Stimulated activated CD4-positive, alpha-beta T cell treated with anti-CD3 and anti-CD28 coated beads, Interleukin-15, amount 100 ng/mL, for 24 hours (primary cell): ENCODE measurements around the gene ABLIM2.

Experiments used
- DNase-seq: peaks from one replicate; pipeline ENCODE4 v3.0.0-alpha.2; 2020

Gene ABLIM2

DNA sequence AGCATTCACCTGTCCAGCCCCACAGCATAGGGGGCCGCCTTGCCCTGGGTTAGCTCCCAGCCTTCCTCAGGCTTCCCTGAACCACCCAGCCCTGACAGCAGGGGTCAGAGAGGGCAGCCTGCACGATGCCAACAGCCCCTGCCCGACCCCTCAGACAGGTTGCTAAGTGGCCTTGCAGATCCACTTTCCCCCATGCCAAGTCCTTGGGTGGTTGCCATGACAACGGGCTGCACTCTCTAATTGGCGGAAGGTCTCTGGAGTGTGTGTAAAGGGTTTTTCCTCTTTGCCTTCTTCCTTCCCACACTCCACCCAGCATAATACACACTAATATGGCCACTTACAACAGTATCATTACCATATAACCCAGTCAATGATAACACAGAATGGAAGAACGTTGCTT is 119.3 kb downstream of the ABLIM2 start:
- DNase-seq = no peak

DNA sequence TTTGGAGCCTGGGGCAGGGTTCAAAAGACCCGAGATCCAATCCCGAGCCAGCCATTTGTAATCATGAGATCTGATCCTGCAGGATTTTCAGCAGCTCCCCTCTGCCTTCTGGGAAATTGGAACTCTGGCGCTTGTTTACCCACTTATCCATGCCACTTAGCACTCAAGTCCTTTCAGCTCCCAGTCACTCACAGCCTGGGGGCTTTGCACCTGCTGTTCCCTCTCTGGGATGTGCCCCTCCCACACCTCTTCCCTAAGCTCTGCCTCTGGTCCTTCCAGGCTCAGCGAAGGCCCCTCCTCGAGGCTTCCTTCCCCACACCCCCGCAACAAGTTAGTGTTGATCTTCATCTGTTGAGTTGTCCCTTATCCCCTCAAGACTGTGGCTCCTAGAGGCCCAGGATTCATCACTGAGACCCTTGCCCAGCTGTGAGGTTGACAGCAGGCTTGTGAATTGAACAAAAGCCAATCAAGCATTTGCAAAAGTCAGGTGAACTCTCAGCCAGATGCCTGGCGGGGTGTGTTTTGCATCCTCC is 119.8 kb downstream of the ABLIM2 start:
- no peak for DNase-seq

DNA sequence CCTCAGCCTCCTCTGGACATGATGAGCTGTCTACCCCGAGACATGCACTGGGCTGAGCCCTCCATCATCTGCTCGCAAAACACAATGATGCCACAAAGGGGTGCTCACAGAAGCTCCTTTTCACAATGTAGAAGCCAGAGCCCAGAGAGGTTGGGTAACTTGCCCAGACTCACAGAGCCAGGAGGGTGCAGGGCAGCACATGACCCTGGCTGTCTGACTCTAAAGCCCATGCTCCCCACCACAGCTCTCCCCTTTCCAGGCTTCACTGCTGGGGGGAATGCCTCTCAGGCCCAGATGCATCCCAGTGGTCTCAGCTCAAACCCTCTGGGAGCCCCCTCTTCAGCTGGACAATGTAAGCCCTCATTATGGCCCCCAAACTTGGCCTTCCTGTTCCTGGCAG is 120.5 kb downstream of the ABLIM2 start:
- DNase-seq = no peak

DNA sequence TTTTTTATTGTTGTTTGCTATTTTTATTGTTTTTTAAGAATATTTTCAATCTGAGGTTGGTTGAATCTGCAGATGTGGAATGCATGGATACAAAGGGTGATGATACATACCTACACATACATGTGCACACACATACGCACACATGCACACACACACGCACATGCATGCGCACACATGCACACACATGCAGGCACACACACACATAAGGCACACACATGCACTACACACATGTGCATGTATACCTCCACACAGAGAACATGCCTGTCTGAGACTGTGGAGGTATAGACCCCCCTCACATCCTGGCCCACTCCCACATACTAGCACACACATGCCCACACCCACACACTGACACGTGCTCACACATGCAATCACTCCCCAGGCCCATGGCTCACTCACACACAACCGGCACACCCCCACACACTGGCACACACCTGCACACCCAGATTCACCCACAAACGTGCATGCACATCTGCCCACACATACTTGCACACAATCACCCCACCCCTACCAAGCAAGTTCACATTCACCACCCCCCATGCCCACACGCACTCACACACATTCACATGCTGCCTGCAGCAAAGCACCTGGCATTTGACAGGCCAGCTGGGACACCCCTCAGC is 121.4 kb downstream of the ABLIM2 start:
- DNase-seq = no peak

DNA sequence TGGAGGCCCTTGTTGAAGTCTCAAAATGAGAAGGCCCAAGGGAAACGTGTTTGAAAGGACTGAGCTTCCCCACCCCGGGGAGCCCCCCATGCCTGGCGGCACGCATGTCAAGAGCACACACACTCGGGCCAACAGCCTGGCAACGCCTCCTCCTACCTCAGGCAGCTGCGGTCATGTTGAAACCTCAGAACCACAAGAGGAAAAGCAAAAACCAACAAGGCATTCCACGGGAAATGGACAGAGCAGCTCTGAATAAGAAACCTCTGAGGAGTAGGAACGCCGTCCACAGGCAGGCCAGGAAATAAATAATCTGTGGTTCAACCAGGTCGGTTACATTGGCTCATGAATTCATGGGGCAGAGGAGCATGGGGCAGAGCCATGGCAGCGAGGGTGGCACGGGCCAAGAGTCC is 123.2 kb downstream of the ABLIM2 start:
- DNase-seq = peak; percentile 17

DNA sequence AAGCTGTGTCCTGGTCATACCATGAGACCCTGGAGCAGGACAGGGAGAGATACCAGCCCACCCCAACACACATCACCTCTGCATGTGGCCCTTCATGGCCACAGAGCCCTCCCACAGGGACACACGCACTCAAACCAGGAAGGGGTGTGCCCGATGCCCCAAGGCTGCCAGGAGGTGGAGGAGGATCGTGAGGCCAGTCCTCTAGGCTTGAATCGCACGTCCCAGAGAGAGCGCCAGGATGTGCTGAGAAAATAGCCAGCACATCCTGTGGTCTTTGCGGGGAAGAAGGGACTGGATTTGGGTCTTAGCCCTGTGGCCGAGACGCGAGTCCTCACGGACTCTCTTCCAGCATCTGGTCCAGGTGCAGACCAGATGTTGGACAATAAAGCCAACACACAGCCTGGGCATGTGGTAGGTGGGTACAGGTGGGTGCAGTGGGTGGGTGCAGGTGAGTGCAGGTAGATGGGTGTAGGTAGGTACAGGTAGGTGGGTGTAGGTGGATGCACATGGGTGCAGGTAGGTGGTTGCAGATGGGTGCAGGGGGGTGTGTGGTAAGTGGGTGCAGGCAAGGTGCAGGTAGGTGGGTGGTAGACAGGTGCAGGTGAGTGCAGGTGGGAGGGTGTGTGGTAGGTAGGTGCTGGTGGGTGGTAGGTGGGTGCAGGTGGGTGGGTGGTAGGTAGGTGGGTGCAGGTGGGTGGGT is 124.6 kb downstream of the ABLIM2 start:
- no peak for DNase-seq

DNA sequence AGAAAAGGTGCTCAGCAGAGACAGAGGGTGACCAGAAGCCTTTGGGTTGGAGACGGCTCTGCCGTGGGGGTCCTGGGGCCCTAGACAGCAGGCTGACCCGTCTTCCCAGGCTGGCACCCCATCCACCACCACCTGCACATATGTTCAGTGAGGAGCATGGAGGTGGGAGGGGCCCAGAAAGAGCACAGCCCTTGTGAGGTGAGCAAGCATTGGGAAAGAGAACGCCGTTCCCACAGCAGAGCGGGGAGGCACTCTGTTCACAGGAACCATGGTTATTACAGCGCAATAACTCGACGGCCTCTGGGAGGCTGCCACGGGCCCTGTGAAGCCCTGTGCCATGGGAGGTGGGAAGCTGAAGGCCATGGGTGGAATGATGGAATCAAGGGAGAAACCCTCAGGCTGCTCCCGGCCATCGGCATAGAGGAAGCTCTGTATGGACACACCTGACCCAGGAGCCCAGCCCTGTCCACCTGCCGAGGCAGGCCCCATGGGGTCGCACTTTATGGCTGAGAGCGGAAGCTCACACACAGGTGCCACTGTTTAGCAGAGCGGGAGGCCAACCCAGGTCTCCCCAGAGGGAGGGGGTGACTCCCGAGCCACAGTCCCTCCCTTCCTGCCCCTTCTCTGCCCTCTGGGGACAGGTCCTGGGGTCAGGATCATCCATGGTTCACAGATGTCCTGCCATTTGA is 125.4 kb downstream of the ABLIM2 start:
- no peak for DNase-seq

DNA sequence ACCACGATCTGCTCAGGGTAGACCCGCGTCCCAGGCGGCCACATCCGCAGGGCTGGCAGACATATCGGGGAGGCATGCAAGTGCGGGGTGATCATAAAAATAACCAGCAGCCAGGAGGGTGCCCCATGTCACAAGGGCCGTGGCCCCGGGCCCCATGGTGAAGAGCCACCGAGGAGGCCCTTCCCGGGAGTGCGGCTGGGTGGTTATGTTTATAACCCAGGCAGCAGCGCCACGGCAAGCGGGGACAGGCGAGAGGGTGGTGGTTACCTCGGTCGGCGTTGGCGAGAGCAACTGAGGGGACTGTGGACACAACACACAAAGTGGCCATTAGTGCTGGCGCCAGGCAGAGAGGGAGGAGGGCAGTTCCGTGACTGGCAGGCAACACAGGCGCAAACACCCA is 126.2 kb downstream of the ABLIM2 start:
- no peak for DNase-seq

DNA sequence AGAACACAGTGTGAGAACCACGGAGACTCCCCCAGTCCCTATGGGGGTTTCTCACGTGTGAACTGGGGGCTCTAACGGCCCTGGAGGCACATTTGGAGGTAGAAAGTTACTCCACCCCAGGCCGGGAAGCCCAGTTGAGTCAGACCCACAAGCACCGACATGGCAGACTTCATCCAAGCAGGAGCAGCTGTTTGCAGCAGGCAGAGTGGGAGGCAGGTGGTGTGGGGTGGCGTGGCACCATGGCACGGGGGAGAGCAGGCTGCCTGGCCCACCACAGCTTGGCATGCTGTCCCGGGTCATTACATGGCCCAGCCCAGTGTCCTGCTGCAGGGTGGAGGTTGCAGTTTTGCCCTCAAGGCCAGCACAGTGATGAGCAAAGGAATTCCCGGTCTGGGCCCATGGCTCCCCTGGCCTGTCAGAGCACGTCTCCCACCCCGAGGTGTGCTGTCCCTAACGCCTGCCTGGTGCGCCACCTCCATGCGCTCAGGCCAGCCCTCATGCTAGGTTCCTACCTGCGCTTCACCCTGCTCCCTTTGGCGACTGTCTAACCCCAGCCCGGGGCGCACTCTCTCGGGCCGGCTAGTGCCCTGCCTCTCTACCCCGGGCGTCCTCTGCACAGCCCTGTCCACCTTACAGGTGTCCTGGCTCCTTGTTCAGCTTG is 128.4 kb downstream of the ABLIM2 start:
- no peak for DNase-seq

DNA sequence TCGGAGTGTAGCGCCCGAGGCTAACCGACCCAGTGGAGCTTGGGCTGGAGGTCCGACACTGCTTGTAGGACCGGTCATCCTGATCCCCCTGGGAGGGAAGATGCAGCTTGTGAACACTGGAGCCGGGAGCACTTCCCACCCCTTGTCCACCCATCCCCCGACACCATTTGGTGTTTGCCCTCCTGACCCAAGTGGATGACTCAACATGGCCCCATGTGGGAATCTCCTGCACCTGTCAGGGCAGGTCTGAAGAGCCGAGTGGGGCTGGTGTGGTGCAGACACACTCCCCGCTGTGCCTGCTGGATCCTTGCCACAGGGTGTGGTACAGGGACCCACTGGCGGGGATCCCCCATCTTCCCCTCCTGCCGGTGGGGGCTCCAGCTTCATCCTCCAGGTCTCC is 128.9 kb downstream of the ABLIM2 start:
- no peak for DNase-seq

DNA sequence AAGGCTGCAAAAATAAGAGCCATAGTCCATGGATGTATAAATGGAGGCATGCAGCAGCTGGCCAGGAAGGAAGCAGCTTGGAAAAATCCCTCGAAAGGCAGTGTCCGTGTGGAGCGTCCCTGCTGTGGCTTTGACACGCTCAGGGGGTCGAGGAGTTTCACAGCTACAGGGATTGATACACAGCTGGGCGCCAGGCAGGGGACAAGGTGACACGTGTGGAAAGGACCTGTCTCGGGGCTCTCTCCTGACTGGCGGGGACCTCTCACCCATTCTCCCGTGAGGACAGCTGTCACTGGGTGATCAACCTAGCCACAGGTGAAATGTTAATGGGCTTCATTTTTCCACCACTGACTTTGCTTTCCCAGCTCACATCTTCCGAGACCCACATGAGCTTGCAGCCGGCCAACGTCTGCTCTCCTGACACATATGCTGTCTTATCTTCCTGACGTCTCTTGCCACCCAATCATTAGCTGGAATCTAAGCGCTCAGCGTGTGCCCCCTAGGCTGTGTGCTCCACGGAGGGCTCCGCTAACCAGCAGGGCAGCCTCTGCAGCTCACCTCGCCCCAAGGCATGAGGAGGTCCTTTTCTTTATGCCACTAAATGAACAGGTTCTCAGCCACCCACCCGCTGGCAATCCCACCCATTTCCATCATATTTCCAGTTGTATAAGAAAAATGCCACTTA is 129.6 kb downstream of the ABLIM2 start:
- DNase-seq = no peak

DNA sequence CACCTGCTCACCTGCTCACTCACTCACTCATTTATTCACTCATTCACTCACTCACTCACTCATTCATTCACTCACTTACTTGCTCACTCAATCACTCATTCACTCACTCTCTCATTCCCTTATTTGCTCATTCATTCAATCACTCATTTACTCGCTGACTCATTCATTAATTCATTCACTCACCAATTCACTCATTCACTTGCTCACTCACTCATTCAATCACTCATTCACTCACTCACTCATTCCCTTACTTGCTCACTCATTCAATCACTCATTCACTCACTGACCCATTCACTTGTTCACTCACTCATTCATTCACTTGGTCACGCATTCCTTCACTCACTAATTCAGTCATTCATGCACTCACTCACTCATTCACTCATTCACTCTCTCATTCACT is 130.2 kb downstream of the ABLIM2 start:
- DNase-seq = no peak

DNA sequence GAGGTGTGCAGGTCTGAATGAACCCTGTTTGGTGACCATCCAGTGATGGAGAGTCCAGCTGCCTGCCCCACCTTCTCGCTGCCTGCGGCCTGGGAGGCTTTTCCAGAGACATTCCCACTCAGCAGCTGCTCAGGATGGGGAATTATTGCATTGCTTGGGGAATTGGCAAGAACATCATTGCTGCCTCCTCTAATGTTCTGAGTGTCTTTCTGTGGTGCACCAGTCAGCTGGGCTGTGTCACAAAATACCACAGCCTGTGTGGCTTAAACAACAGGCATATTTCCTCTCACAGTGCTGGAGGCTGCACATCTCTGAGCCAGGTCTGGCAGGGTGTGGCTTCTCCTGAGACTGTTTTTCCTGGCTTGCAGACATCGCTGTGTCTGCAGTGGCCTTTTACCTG is 132.2 kb downstream of the ABLIM2 start:
- no peak for DNase-seq

DNA sequence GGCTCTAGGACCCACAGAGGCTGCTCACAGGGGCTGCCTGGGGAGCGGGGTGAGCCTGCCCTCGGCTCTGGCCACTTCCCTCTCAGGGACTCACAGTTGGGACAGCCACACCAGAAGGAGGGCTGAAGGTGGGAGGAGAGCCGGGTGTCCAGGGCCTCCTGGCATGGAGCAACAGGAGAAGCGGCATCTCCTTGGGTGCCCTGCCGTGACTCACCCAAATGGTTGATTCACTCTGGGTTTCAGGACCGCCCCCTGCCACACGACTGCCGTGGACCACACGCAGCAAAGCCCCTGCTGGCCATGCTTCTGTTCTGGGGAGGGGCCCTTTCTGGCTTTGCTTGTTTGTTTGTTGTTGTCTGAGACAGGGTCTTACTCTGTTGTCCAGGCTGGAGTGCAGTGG is 132.9 kb downstream of the ABLIM2 start:
- no peak for DNase-seq

DNA sequence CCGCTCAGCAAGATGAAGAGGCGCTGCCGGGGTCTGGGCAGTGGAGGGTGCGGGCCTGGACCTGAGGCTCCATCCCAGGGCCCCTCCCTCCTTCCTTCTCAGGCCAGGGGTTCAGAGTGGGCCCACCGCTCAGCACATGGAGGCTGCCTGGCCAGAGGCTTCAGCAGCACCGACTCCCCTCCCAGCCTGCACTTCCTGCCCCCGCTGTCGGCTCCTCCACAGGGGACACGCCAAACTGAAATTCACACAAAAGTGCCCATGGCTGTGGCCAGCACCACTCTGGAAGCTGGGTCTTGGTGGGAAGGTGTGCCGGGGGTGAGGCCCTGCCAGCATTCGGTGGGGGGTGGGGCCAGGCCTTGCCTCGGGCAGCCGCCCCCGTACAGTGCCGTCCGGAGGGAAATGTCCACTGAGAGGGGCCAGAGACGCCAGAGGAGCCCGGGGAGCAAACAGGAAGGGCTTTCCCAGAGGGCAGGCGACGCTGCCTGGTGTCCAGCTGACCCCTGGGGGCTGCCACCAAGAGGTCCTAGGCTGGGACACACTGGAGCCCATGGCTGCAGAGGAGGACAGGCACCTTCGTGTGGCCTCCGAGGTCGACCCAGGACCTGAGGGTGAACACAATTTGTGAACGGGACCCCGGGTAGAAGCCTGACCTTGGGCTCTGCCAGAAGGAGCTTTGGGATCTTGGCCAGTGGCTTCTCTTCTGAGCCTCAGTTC is 134.4 kb downstream of the ABLIM2 start:
- DNase-seq = no peak

DNA sequence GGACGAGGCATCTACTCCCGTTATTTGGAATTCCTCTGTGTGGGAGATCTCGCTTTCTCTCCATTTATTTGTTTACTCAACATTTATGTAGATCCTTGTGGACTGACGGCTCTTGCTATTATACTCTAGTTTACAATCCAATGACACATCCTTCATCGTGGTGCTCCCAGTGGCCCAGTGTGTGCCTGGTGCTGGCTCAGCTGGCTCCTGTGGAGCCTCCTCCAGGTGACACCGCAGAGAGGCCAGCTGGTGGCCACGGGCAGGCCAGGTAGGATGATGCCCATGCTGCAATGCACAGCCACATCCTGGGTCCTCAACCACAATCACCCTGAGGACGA is 134.9 kb downstream of the ABLIM2 start:
- DNase-seq = no peak

DNA sequence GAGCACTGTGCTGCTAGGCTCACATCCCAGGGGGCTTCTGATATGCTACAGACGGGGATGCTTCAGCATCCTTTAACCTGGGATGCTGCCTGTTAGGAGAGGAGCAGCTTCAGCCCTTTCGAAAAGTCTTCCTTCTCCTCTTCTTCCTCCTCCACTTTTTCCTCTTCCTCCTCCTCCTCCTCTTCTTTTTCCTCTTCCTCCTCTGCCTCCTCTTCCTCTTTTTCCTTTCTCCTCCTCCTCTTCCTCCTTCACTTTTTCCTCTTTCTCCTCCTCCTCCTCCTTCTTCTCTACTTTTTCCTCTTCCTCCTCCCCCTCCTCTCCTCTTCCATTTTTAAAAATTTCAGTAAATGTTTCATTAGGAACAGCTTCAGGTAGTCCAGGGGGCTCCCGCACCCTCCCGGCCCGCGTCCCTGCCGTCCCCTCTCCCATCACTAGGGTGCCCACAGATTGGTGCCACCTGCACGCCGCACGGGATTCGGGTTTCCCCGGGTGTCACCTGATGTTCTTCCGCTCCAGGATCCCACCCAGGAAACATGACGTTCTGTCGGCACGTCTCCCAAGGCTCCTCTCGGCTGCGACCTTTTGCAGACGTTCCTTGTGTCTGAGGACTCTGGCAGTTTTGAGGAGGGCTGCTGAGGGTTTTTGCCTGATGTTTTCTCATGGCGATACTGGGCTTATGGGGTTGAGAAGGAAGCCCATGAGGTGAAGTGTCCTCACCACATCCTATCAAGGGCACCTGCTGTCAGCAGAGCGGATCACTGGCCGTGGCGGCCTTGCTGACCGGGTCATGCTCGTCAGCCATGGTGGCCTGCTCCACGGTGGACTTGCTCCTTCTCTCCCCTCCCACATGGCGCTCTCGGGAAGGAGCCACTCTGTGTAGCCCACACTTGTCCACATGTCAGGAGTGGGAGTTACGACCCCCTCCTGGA is 135.6 kb downstream of the ABLIM2 start:
- no peak for DNase-seq

DNA sequence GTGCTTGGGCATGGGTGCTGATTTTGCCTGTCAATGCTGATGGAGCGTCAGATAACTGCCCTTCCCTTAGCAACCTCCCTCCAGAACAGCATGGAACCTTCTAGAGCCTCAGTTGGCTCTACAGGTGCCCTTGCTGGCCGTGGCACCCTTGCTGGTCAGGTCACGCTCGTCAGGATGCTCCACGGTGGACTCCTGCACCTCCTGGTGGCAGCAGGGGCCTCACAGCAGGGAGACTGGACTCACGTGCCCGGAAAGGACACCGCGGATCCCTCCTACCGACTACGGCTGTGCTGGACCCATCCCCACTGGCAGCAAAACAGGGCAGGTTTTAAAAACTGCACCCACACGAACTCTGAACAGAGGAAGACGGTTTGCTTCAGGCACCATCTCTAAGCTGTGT is 136.8 kb downstream of the ABLIM2 start:
- DNase-seq = no peak

DNA sequence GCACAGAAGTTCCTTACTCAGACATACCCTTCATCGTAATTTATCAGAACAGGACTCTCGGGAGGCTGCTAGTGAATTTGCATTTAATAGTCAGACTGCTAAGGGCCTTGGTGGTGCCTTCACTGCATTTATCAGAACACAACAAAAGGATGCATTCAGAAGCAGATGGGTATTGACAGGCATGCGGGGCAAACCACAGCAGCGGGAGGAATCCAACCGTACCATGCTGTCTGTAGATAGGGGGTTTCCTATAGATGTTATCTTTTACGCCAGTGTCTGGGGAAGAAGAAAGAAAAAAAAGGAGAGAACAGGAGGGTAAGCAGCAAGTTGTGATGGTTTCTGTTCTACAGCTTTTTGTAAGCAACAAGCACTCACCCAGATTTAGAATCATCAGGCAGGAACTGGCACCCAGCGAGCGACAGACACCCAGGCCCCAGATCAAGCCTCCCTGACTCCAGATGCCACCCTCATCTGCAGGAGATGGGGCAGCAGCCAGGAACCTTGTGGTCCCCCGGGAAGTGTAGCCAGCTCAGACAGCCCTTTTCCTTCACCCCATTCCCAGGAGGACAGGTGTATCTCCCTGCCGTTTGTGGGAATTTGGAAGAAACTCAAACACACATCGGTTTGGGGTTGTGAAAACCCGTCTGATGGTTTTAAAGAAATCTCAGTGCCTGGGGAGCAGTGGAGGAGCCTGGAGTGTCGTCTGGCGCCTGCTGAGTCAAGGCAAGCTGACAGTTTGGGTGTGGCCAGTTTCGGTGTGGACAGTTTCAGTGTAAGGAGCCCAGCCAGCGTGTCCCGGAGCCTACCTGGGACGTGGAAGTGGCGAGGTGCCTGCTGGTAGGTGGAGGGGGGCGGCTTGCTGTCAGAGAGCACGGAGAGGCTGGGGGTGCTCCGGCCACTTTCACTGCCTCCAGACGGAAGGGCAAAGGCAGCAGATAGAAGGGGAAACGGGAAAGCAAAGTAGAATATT is 138.9 kb downstream of the ABLIM2 start:
- DNase-seq = no peak

DNA sequence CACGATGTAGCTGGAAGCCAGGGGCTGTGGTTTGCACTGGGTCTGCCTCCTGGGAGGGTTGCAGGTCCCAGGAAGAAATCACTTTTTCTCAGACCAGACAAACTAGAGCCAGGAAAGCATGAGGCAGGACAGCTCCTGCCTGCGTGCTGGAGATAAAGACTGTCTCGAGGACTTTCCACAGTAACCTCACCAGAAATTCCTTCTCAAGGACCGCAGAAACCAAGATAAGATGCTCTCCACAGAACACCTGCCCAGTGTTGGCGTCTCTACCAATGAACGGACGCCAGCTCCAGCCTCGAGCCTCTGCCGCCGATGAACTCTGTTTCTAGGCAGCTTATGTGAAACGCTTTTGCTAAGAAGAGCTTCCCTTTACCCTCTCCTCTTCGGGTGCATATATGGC is 142.1 kb downstream of the ABLIM2 start:
- DNase-seq = no peak
